ENCODE data around the gene UTS2B.
"Not testable (repeated sequence)": the region's sequence is repeated elsewhere in the genome, so short reads cannot be mapped to it uniquely, and the experiment has no call there.

The UTS2B gene

GRCh38 chr3:191282251-191283185, 47.8 kb downstream of the UTS2B start:
- no peak overlapping the region for H3K4me3 ChIP-seq (ENCODE audit: low read length)
- TF ChIP-seq, protein P1, sequence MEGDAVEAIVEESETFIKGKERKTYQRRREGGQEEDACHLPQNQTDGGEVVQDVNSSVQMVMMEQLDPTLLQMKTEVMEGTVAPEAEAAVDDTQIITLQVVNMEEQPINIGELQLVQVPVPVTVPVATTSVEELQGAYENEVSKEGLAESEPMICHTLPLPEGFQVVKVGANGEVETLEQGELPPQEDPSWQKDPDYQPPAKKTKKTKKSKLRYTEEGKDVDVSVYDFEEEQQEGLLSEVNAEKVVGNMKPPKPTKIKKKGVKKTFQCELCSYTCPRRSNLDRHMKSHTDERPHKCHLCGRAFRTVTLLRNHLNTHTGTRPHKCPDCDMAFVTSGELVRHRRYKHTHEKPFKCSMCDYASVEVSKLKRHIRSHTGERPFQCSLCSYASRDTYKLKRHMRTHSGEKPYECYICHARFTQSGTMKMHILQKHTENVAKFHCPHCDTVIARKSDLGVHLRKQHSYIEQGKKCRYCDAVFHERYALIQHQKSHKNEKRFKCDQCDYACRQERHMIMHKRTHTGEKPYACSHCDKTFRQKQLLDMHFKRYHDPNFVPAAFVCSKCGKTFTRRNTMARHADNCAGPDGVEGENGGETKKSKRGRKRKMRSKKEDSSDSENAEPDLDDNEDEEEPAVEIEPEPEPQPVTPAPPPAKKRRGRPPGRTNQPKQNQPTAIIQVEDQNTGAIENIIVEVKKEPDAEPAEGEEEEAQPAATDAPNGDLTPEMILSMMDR (conservative IDR thresholded peaks at IDR 0.05; ENCODE audit: low read length) = no peak

GRCh38 chr3:191280882-191281281, 49.4 kb downstream of the UTS2B start:
- no peak overlapping the region for H3K4me3 ChIP-seq (ENCODE audit: low read length)
- DNase-seq (ENCODE audit: low read depth) = no peak
- TF ChIP-seq, protein P1 (conservative IDR thresholded peaks at IDR 0.05; ENCODE audit: low read length) = no peak

More at GRCh38 chr3:191282251-191283185, 47.8 kb downstream of the UTS2B start:
- DNase-seq (ENCODE audit: low read depth) = no peak

GRCh38 chr3:191280111-191280510, 50.2 kb downstream of the UTS2B start:
- TF ChIP-seq, protein P1 (conservative IDR thresholded peaks at IDR 0.05; ENCODE audit: low read length) = no peak
- DNase-seq (ENCODE audit: low read depth) = no peak
- H3K4me3 ChIP-seq (ENCODE audit: low read length) = no peak overlapping the region

DNA sequence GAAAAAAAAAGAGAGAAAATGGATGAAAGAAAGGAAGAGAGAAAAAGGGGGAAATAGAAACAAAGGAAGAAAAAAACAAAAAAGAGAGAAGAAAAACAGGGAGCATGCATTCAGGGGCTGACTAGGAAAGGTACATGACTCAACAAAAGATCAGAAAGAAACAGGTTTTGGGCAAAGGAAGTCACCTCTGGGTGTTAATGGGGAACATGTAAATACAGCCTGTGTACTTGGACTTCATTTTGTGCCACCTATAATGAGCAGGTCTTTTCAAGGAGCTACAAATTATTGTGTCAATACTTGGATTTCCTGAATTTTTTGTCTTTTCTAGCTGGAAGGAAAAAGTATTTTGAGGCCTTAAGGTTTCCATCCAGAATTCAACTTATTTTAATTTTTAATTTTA, 54.6 kb downstream of the UTS2B start:
- no peak for DNase-seq (ENCODE audit: low read depth)
- TF ChIP-seq, protein P1 (conservative IDR thresholded peaks at IDR 0.05; ENCODE audit: low read length) = no peak
- no peak overlapping the region for H3K4me3 ChIP-seq (ENCODE audit: low read length)

GRCh38 chr3:191275244-191275643, 55.1 kb downstream of the UTS2B start:
- H3K4me3 ChIP-seq (ENCODE audit: low read length); DNase-seq (ENCODE audit: low read depth): not testable (repeated sequence)

GRCh38 chr3:191269289-191270085, 60.8 kb downstream of the UTS2B start:
- no peak for DNase-seq (ENCODE audit: low read depth)
- TF ChIP-seq, protein P1 (conservative IDR thresholded peaks at IDR 0.05; ENCODE audit: low read length) = no peak
- no peak overlapping the region for H3K4me3 ChIP-seq (ENCODE audit: low read length)

DNA sequence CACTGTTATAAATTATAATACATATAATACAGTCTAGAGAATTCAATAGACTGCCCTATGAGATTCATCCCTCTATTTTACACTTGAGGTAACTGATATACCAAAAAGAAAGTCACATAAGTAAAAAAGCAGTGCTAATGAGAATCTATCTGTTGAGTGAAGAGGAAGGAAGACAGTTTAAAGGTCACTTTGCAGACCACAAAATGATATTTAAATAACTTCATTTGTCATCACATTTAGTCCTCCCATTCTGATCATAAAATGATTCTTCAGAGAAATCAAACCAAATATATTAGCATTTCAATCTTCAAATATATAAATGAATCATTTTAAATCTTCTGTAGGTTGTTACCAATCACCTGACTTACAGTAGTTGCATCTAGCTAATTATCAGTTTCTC, 61.6 kb downstream of the UTS2B start:
- H3K4me3 ChIP-seq (ENCODE audit: low read length) = no peak overlapping the region
- TF ChIP-seq, protein P1 (conservative IDR thresholded peaks at IDR 0.05; ENCODE audit: low read length) = no peak
- no peak for DNase-seq (ENCODE audit: low read depth)

Data from AG10803 (cell line).